ENCODE data around the gene VPS45.

VPS45 gene

DNA sequence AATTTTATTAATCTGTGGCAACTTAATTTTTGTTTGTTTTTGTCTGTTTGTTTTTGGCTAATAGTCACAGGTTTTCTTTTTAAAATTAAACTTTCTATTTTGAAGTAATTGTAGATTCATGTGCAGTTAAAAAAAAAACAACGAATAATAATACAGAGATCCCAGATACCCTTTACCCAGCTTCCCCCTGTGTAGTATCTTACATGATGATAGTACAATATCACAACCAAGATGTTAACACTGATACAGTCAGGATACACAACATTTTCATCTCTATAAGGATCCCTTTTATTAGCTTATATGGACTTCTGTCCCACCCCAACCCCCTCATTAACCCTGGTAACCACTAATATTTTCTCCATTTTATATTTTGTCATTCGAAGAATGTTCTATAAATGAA, 5.9 kb downstream of the VPS45 start:
- DNase-seq (ENCODE audit: low read depth), result no peak

DNA sequence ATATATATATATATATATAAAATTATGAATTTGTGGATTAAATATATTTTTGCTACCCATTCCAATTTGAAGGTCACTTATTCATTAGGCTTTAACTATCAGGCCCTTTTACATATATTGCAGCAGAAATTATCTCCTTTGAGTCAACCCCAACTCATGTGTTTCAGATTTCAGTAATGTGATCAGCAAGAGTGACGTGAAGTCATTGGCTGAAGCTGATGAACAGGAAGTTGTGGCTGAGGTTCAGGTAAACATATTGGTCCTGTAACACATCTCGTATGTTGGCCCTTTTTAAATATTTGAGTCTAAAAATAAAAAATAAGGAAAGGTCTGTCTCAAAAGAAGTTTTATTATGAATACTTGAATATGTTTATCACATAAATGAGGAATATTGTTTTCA, 8.5 kb downstream of the VPS45 start:
- no peak for DNase-seq (ENCODE audit: low read depth)

DNA sequence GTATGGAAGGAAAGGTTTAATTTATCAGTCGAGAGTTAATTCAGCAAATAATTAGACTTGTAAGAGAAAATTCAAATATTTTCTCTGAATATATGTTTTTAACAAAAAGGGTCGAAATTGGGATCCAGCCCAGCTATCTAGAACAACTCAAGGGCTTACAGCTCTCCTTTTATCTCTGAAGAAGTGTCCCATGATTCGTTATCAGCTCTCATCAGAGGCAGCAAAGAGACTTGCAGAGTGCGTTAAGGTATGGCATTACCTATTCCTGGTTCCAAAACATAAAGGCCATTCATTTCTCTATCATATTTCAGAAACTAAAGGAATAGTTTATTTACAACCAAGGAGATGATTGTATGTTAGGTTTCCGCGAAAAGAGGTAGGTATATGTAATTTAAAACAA, 9.4 kb downstream of the VPS45 start:
- no peak for DNase-seq (ENCODE audit: low read depth)

DNA sequence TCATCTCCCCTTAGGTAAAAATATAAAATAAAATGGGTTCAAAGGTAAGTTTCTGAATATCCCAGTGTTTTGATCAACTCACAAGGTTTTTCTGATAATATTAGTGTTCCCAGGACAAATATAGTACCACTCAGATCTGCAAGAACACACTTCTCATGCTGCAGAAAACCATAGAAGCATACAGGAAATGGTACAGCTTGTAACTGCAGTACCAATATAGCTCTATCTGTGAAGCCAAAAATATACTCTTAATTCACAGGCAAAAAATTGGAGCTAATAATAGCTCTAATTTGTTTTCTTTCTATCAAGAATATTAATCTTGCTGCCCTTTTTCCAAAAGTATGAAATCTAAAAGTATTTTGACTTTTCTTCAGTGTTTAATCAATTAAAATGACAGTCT, 13.2 kb downstream of the VPS45 start:
- no peak for DNase-seq (ENCODE audit: low read depth)

DNA sequence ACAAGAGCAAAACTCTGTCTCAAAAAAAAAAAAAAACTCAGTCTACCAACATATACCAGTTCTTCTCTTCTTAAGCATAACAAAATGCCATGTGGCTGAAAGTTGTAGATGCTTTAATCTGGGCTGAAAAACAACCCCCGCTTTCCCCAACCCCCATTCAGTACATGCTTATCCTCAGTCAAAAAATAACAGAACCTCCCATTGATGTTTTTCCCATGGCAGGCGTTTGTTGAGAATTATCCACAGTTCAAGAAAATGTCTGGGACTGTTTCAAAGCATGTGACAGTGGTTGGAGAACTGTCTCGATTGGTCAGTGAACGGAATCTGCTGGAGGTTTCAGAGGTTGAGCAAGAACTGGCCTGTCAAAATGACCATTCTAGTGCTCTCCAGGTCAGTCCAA, 14.9 kb downstream of the VPS45 start:
- no peak for DNase-seq (ENCODE audit: low read depth)

DNA sequence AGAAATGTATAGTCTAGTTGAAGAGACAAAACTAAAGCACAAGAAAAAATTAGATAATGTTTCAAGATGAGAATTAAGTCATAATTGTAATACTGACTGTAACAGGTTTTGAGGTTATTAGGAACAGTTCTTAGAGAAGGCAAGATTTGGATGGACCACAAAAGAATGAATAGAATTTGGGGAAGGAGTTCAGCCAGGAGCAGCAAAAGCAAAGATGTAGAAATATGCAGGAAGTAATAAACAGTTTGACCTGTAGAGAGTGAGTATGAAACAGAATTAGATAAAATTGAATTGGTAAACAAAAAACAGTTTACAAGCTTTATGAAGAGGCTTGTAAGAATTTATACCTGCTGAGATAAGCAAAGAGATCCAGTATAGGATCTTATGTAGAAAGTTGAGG, 16.3 kb downstream of the VPS45 start:
- no peak for DNase-seq (ENCODE audit: low read depth)

DNA sequence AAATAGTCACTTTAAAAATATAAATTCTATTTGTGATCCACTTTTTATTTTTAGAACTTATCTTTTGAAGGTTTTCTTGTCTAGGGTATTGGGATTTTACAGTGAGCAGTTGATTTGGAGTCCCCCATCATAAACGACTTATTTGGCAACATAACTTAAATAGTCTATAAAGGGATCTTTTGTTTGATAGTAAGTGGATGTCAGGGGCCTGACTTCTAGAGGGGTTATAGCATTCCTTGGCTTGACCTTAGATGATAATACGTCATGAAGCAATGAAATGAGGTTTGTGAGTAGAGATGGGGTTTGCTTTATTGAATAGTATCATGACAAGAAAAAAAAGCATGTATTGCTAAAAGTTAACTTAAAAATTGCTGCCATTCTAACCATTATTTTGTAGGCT, 17.8 kb downstream of the VPS45 start:
- DNase-seq (ENCODE audit: low read depth), result no peak

DNA sequence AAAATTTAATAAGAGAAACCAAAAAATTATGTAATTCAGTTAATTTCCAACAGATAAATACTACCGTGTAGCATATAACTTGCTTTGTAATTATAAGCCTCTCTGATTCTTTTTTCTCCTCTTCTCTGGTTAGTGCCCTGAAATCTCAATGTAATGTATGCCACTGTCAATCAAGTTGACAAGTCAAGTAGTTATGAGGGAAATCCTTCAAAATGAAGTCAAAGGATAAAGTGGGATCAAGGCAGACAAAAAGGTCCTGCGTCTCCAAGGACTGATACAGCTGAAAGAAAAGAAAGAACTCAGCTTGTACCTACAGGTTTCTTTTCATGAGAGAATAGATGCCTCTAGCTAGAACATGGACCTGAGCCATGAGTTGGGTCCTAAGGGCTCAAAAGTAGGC, 19.8 kb downstream of the VPS45 start:
- DNase-seq (ENCODE audit: low read depth), result no peak

DNA sequence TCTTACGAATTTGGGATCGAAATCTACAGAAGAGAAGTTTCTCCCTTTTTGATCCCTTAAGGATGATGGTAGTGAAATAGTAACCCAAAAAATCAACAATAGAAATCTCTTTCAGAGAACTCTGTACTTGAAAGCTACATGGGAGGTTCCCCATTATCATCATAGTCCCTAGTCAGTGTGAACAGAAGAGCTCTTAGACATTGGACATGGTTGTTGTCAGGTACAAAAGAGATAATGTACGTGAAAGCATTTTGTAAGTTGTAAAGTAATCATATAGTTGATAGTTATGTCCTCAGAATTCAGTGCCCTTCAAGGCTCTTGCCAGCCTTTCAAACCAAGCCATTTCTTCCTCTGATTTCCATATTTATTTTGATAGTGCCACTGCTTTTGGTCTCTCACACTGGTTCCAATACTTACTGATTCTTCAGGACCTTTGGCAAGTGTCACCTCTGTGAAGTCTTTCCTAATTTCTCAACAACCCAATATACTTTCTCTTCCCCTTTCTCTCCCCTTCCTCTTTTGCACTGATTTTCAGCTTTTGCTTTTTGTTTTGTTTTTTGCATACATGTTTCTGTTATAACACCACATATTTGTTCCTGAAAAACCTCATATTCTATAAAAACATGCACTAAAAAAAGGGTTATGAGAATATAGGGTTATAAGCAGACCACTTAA, 22.4 kb downstream of the VPS45 start:
- no peak for DNase-seq (ENCODE audit: low read depth)

DNA sequence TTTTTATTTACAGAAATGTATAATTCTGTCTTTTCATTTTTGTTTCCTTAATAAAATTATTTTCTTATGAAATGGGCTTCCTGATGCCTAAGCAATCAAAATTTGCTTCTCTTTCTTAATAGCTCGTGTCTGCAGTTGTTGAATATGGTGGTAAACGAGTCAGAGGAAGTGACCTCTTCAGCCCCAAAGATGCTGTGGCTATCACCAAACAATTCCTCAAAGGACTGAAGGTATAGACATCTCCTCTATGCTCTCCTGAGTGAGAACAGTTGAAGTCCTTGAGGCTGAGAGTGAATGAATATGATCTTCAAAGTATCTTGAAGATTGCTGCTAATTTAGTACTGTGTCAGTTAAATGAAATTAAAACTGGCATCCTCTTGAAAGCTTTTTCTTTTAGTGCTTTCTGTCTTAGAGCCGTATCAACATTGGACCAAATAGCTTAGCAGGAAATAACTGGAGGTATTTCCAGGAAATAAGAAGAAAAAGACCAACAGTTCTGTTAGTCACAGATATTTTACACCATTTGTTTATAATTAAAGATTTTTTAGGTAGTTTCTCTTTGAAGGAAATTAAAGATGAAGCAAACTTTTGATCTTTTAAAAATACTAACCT, 24.7 kb downstream of the VPS45 start:
- DNase-seq (ENCODE audit: low read depth), result no peak

DNA sequence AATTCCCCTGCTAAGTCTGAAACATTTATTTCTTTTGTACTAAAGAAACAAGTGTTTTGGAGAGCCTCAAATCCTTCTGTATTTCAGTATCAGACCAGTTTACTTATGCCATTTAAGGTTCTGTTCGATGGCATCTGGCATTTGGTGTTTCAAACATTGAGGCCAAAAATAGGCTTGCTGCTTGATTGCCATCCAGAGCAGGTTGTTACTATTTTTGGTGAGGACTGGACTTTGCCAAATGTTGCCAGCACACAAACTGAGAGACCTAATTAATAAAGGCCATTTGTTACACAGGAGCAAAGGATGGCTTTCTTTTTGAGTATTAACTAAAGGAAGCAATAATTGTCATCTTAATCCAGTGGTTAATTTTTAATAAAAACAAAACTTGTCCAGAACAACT, 26.2 kb downstream of the VPS45 start:
- no peak for DNase-seq (ENCODE audit: low read depth)

DNA sequence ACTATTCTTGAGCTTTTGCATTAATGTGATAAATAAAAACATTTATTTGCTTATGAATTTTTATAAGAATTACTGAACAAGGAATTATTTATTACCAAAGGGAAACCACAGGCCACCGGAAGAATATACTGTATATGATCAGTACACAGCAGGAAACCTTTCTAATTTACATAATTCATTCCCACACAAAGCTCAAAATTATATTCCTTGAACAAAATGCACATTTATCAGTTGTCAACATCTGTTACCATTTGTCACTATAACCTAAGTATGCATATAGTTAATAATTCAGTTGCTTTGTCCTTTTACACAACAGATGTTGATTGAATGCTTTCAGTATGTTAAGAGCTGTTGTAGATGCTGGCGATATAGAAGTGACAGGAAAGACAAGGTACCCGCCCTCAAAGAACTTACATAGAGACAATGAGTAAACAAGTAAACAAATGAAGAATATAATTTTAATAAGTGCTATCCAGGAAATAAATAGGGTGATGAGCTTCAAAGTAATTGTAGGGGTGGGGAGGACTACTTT, 27.2 kb downstream of the VPS45 start:
- DNase-seq (ENCODE audit: low read depth), result no peak

DNA sequence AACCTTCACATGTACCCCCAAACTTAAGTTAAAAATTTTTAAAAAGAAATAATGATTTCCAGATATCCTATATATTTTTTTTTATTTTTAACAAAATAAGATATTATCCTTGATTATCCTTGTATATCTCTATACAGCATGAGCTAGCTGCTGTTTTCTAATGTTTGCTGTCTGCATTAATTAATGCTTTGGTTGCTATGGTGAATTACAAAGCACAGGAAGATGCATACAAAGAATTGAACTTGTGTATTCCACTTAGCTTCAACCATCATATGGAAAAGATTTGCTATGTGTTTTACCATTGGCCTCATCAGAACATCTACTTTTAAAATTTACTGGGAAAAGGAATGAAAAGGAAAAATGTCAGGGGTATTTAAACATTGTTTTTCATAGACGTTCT, 35.4 kb downstream of the VPS45 start:
- no peak for DNase-seq (ENCODE audit: low read depth)

DNA sequence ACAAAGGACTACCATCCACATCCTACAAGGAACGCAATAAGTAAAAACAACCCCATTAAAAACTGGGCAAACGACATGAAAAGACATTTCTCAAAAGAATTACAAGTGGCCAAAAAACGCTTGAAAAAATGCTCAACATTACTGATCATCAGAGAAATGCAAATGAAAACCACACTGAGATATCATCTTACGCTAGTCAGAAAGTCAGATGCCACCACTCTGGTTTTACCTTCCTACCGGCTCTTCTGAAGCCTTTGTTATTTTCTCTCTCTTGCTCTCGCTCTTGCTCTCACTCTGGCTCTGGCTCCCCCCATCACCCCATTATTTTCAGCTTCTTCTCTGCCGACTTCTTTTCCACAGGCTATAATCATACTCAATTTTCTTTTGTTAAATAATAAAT, 38.8 kb downstream of the VPS45 start:
- no peak for DNase-seq (ENCODE audit: low read depth)

DNA sequence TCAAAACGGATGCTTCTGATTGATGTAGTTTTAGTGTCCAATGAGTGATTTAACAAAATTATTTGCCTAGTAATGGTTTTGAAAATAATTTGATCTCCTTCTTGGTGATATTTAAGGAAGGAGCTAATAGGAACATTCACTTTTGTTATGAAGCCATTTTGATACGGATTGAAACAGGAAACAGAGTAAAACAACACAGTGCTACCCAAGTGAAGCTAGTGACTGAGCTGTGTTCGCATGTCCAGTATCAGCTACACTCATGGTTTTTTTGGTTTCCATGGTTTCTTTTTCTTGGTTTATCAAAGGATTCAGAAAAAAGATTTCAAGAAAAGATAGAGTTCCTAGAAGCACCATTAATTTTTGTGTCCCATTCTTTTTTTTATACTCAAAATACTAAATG, 42.0 kb downstream of the VPS45 start:
- DNase-seq (ENCODE audit: low read depth), result no peak

DNA sequence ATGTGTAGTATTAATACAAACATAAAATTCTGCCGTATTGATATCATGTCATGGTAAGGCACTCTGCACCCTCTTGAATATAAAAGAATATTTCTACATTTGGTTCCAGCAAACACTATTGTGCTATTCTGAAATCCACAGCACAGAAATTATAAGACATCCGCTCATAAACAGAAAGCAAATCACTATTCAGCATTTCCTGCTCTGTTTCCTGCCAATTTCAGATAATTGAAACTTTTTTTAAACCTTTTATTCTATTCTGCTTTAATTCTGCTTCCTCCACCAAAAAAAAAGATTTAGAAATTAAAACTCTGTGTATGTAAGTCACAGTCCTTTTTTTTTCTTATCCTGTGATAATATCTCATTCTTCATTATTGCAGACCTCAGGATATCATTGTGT, 42.5 kb downstream of the VPS45 start:
- DNase-seq (ENCODE audit: low read depth), result no peak

DNA sequence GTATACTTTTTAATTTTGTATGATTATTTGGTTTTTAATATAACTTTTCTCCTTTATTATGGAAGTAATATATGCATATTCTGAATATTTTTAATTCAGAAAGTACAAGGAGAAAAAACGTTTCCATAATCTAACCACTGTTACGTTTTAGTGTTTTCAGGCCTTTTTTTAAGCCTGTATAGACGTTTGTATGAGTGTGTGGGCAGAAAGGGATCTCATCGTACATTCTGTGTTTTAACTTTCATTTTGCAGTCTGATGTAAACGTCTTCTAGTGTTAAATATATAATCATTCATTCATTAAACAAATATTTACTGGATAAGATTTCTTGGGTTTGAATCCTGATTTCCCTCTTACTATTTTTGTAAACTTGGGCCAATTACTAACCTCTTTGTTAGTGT, 44.1 kb downstream of the VPS45 start:
- no peak for DNase-seq (ENCODE audit: low read depth)

DNA sequence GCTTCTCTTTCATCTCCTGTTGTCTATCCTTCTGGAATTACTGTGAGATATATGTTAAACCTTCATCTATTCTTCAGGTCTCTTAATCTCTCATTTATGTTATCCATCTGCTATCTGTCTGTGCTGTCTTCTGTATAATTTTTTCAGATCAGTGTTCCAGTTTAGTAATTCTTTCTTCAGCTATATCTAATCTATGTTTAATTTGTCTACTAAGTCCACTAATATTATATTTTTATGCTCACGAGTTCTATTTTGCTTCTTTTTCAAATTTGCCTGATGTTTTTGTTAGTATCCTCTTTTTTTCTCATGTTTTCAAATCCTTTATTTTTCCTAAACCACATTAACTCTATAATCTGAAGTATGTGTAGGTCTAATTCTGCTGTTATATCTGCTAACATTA, 47.5 kb downstream of the VPS45 start:
- no peak for DNase-seq (ENCODE audit: low read depth)

DNA sequence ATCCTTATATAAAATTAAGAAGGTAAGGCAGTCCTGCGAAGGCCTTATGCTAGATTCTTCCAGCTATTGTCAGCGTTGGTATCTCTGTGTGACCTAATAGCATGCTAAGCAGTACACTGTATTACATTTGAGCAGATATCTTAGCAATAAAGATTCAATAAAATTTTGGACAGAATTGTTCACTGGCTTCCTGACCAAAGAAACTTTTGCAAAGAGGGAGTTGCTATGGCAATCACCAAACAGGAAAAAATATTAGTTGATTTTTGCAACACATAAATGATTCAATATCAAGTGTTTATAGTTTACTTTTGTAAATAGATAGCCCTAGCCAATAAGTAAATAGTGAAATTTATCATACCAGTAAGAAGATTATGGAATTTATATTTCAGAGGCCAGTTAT, 51.1 kb downstream of the VPS45 start:
- DNase-seq (ENCODE audit: low read depth), result no peak

DNA sequence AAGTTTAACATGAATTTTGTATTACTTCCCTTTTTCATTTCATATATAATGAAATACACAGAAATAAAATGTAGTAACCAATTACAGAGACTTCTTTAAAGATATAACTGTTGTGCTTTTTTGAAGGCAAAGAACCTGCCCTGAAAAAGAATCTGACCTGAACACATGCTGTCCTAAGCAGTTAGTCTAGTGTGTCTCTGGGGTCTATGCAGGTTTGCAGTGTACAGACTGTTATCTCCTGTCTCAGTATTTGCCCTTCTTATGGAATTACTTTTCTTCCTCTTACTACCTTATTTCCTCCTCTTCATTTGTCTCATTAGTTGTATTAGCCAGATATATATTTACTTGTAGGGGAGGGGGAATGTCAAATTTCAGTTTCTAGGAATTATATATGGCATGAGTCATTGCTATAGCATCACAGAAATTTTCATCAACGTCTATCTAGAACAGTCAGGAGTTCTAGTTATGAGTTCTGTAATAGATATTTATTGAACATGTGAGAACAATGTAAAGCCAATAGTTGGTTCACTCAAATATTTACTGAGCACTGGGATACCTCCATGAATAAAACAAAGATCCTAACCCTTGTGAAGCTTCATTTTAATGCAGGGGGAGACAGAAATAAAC, 53.8 kb downstream of the VPS45 start:
- no peak for DNase-seq (ENCODE audit: low read depth)

DNA sequence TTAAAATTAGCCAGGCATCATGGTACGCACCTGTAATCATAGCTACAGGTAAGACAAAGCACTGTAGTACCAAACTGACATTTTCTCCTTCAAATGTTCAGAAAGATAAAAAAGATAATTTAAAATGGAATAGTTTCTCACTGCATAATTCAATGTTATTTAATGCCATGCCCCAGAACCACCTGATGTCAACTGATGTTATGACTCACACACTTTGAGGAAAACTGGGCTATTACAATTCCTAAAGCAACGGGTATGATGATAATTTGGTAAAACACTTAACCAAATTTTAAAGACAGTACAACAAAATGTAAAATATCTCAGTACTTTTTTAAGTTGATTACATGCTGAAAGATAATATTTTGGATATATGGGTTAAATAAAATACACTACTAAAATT, 59.2 kb downstream of the VPS45 start:
- DNase-seq (ENCODE audit: low read depth), result no peak

DNA sequence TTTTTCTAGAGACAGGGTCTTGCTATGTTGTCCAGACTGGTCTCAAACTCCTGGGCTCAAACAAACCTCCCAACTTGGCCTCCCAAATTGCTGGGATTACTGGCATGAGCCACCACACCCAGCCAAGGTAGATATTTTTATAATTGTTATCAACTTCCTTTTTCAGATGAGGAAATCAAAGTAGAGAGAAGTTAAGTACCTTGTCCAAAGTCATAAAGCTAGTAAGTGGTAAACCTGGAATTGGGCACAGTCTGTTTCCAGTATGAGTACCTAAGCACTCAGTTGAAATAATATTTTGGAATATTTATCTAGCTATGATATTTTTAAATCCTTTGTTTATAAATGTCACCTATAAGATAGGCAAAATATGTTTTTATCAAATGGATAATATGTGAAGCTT, 59.9 kb downstream of the VPS45 start:
- no peak for DNase-seq (ENCODE audit: low read depth)

DNA sequence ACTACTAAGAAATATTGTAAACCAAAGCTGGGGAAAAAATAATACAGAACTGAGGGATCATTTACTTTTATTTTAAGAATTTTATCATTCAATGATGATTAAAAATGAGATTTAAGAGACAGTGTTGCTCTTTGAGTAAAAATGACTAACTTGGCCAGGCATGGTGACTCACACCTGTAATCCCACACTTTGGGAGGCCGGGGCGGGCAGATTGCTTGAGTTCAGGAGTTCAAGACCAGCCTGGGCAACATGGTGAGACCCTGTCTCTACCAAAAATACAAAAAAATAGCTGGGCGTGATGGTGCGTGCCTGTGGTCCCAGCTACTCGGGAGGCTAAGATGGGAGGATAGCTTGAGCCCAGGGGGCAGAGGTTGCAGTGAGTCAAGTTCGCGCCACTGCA, 60.3 kb downstream of the VPS45 start:
- DNase-seq (ENCODE audit: low read depth), result no peak

DNA sequence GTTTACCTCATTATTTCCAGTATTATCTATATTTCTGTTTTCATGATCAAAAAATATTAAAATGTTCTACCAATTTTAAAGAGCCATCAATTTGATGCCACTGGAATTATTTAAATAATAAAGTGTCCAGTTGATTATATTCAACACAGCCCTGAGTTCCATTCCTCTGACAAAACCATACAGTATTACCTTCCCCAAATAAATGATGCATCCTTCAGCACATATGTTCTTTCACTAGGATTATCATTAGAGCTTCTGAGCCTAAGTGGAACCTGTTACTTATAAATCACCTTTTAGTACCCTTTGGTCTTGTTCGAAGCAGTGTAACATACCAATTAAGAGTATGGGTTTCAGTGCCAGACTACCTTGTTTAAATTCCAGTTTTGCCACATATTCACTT, 64.8 kb downstream of the VPS45 start:
- no peak for DNase-seq (ENCODE audit: low read depth)
